Motor neuron (in vitro differentiated cells): ENCODE results near the gene MARK1. TPM values are rescaled to one million over a fixed set of nuclear protein-coding genes. Genes with fewer than 3 reads are reported as not detected.

Experiments
- ATAC-seq, 8 experiments: fragments of 200-7000 bp; cut with Tn5 transposase; replicated peaks in 6 of 8; 2 replicates each; pipeline ENCODE4 v1.8.0; 2021; ENCODE audit warnings: mild to moderate bottlenecking in 8 of 8, moderate library complexity in 8 of 8
- H3K27ac ChIP-seq, 2 donors: fragments of 250-450 bp; sonication (Bioruptor Pico); 2 replicates each; pipeline ENCODE4 v1.9.0; 2021; ENCODE audit warnings: antibody characterized with exemption in 2 of 2, mild to moderate bottlenecking in 2 of 2, moderate library complexity in 1 of 2
- H3K4me1 ChIP-seq, 2 donors: fragments of 250-450 bp; sonication (Bioruptor Pico); replicated peaks in 1 of 2; 2 replicates each; pipeline ENCODE4 v1.6.1; 2021; ENCODE audit warnings: antibody characterized with exemption in 2 of 2, mild to moderate bottlenecking in 2 of 2, moderate library complexity in 1 of 2
- H3K4me3 ChIP-seq, 5 donors: fragments of 250-450 bp; sonication (Bioruptor Pico); 2 replicates each; pipeline ENCODE4 v1.9.0; 2021; ENCODE audit warnings: antibody characterized with exemption in 5 of 5, mild to moderate bottlenecking in 5 of 5, moderate library complexity in 4 of 5
- WGBS, 10 experiments: fragments of 450-650 bp; shearing (Covaris generic); methylation state at CpG; one replicate each; pipeline ENCODE4 v1.0.0; 2022; 5-methylcytosine and 5-hydroxymethylcytosine counted together
- in situ Hi-C, 9 experiments: fragments of 400-800 bp; cut with MboI; loops; one replicate each; pipeline ENCODE4 v1.15.0; 2021; ENCODE audit warnings: low sequenced_read_pairs in 9 of 9, low pct_unique_long_range_greater_than_20kb in 2 of 9; ENCODE audit not compliant: unreplicated experiment in 9 of 9
- total RNA-seq, 8 experiments: library from RNA; unstranded; fragments of 300-600 nt; gene quantifications; 2 replicates each; pipeline versions ENCODE4 v1.2.3 to v1.2.4, GENCODE V29; 2022

Gene MARK1
- 10 to 100 TPM in 6 of 8 experiments, 1 to 10 TPM in 2; 1.3 to 38.6 (median 31.4) TPM for total RNA-seq

GRCh38 chr1:220527908-220528678 is at the start of gene MARK1:
MARK1 (plus strand) TSS chr1:220528136; CDS start chr1:220528823, 687 bp downstream.
- Histone ChIP-seq H3K4me3 (peak within 1 kb of the TSS; percentile 65 to 98 (median 90)), H3K27ac (peak within 1 kb of the TSS; percentile 85 to 92), H3K4me1 (peaks cover 10 to 31% of the 10 kb centered on the region in 2 donors)
- 0 to 6% (median 0%) methylated on average over 2 to 14 of the region's 96 CpGs; no CpG with 5 or more reads in 1 of the 10 experiments for WGBS, 10 experiments
- in situ Hi-C loops, result loop anchor here in 1 of 9 experiments (25.0 kb wide), 1 partner anchor 241 kb away; no protein-coding TSS in a partner anchor
- peak; percentile 73 to 91 (median 80) for ATAC-seq

DNA sequence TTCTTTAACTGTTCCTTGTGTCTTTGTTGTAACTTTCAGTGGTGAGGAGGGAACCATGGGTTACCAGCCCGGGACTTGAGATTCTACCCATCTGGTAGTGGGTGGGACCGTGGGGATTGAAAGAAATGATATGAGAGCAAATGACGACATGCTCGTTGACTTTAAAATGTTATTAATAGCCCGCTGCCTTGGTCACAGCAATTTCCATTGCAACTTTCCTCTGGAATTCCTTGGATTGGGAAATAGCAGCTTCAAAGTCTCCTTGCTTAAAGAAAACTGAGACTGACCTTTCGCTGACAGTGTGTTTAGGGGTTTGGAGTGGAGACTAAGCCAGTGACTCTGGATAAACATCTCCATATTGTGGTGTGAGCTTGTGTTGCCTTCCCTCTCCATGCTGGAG is 44.2 kb upstream of the MARK1 start:
- peaks cover 13 to 22% of the 10 kb centered on the region in 2 donors for H3K4me1 ChIP-seq
- no peak overlapping the region for H3K27ac ChIP-seq
- WGBS, 10 experiments, result 0 to 100% (median 83%) methylated on average over 1 to 6 of the region's 6 CpGs
- H3K4me3 ChIP-seq, result no peak overlapping the region
- ATAC-seq, result peak in 3 of 8 experiments; percentile 74 to 85 (median 75)
- in situ Hi-C loops, result no loop called here

GRCh38 chr1:220484135-220484534 is 43.8 kb upstream of the MARK1 start:
- no peak overlapping the region for H3K27ac ChIP-seq
- ATAC-seq, result peak in 1 of 8 experiments; percentile 41
- in situ Hi-C loops, result no loop called here
- H3K4me1 ChIP-seq, result peaks cover 10 to 20% of the 10 kb centered on the region in 2 donors
- no peak overlapping the region for H3K4me3 ChIP-seq

DNA sequence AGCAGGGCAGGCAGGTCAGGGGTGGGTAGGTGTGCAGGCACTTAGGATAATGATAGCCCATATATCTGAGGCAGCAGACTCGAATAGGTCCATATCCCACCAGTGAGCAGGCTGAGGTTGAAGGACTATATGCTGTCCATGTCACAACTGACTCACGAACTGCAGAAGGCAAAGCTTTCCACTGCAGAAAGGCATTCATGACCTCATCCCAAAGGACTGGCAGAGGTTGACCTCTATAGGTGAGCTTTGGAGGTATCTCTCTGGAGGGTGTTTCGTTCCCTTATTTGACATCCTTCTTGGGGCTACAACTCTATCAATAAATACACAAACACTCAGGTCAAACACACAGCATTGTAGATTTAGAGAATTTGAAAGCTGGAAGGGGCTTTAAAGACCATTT is 42.8 kb upstream of the MARK1 start:
- Histone ChIP-seq H3K27ac (no peak overlapping the region), H3K4me1 (peaks cover 10 to 18% of the 10 kb centered on the region in 2 donors), H3K4me3 (no peak overlapping the region)
- 6 to 100% (median 78%) methylated on average over 1 to 3 of the region's 3 CpGs; no CpG with 5 or more reads in 1 of the 10 experiments for WGBS, 10 experiments
- in situ Hi-C loops, result no loop called here
- ATAC-seq, result no peak

DNA sequence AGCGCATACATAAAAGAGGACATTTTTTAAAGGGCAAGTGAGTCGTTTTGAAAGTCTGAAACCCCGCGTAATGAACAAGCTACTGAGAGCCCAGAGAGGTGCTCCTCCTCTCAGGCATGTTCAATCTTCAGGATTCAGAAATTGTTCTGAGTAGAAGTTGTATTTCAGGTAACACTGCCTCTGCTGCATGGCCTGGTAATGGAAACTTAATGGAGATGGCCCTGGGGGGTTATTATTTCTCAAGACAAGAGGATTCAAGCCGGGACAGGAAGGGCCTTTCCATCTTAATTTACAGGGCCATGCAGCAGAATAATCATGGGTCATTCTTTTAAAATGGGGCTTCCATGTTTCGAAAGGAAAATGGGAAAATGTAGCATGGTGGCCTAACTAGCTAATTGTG is 42.1 kb upstream of the MARK1 start:
- Histone ChIP-seq H3K27ac (no peak overlapping the region), H3K4me1 (peaks cover 10 to 18% of the 10 kb centered on the region in 2 donors), H3K4me3 (no peak overlapping the region)
- ATAC-seq, result no peak
- 20 to 91% (median 70%) methylated on average over 2 to 6 of the region's 6 CpGs for WGBS, 10 experiments
- in situ Hi-C loops, result no loop called here

DNA sequence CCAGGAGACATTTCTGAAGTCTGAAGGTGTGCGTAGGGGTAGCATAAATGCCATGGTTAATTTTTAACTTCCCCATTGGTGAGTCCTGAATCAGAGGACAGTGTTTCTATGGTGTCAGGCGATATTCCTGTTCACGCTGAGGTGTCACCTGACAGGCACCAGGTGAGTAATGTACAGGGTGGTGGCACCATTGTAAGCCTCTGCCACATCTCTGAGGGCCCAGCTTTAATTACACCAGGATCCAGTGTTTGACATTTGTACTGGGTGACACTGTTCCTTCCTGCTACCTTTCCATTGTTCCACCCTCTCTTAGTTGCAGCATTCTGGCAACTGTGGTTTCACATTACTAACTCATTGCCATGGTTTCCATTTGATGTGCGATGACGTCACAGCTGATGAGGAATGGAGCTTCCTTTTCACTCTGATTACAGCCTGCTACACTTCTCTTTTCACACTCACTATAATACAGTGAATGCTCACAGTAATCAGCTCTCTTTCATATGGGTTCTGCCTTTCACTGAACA is 40.6 kb upstream of the MARK1 start:
- ATAC-seq, result peak; percentile 47 to 96 (median 93)
- Histone ChIP-seq H3K27ac (peak overlapping the region in 1 of 2 donors; percentile 3), H3K4me1 (peaks cover 12 to 24% of the 10 kb centered on the region in 2 donors), H3K4me3 (no peak overlapping the region)
- in situ Hi-C loops, result no loop called here
- 36 to 100% (median 67%) methylated on average over 1 to 5 of the region's 5 CpGs; no CpG with 5 or more reads in 4 of the 10 experiments for WGBS, 10 experiments

GRCh38 chr1:220491891-220492290 is 36.0 kb upstream of the MARK1 start:
- in situ Hi-C loops, result no loop called here
- whole genome bisulfite sequencing, 10 experiments, result 0 to 100% (median 69%) methylated on average over 1 to 2 of the region's 2 CpGs; no CpG with 5 or more reads in 4 of the 10 experiments
- peak in 1 of 8 experiments; percentile 11 for ATAC-seq
- no peak overlapping the region for H3K4me3 ChIP-seq
- peaks cover 12 to 26% of the 10 kb centered on the region in 2 donors for H3K4me1 ChIP-seq
- no peak overlapping the region for H3K27ac ChIP-seq

DNA sequence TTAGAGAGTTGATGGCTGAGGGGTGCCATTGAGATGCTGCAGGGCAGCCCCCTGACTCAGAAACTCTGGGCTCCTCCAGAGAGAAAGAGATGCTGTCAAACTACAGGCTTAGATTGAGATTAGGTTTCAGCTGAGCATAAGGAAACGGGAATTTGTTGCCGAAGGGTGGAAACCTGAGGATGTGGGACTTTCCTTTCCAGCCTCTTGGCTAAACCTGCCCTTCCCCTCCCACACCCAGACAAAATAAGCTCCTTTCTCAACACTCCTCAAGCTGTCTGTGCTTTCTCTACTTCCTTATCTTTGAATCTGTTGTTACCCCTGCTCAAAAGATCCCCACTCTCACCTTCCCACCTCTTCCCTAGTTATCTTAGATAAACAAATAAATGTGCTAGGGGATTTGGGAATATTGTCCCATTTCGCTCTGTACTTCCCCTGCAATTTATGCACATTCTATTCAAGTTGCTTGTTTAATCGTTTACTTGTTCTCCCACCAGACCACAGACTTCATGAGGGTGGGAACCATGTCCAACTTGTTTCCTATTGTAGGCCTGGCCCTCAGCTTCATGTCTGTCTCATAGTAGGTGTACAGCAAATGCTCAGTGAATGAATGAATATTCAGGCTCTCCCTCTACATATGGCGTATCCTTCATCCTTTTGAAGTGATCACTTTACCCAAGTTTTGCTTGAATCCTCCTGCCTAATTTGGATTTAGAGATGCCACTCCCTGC is 30.6 kb upstream of the MARK1 start:
- peak in 3 of 8 experiments; percentile 54 to 81 (median 67) for ATAC-seq
- Histone ChIP-seq H3K4me1 (peaks cover 0 to 2% of the 10 kb centered on the region in 2 donors), H3K27ac (no peak overlapping the region), H3K4me3 (no peak overlapping the region)
- in situ Hi-C loops, result no loop called here
- WGBS, 10 experiments, result 13 to 100% (median 64%) methylated on average over 1 to 5 of the region's 5 CpGs

GRCh38 chr1:220498188-220498587 is 29.7 kb upstream of the MARK1 start:
- Histone ChIP-seq H3K27ac (no peak overlapping the region), H3K4me1 (no peaks in the 10 kb centered on the region), H3K4me3 (no peak overlapping the region)
- ATAC-seq, result peak in 6 of 8 experiments; percentile 26 to 78 (median 62)
- in situ Hi-C loops, result no loop called here
- 30 to 95% (median 86%) methylated on average over 1 to 2 of the region's 2 CpGs; no CpG with 5 or more reads in 2 of the 10 experiments for WGBS, 10 experiments

DNA sequence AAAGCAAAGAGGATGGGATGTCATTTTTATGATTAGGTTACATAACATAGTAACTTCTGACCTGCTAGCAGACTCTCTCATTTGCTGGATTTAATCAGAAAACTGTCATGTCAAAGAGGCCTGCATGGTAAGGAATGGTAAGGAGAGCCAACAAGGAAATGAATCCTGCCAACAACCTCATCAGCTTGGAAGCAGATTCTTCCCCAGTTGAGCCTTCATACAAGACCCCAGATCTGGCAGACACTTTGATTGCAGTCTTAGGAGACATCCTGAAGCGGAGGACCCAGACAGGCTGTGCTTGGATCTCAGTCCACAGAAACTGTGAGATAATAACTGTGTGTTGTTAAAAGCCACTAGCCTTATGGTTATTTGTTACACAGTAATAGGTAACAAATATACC is 27.6 kb upstream of the MARK1 start:
- ATAC-seq, result no peak
- H3K4me3 ChIP-seq, result no peak overlapping the region
- in situ Hi-C loops, result no loop called here
- peaks cover 0 to 3% of the 10 kb centered on the region in 2 donors for H3K4me1 ChIP-seq
- 83 to 100% (median 100%) methylated on average over 1 of the region's 1 CpG; no CpG with 5 or more reads in 4 of the 10 experiments for WGBS, 10 experiments
- H3K27ac ChIP-seq, result no peak overlapping the region

DNA sequence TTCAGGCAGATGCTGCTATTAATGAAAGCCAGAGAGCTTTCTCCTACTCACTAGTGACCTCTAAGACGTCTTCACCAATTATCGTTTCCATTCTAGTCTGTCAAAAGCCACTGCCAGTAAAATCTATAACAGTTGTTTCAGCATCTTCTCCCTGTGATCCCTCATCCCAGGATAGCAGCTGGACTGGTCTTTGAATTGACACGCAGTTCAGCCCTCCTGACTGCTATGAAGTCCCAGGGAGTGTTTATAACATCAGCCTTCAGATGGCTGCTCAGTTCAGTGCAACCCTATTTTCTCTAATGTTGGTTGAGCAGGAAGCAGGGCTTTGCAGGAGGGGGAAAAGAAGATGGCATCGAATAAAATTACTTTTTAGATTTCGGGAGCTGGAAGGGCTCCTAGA is 23.6 kb upstream of the MARK1 start:
- Histone ChIP-seq H3K4me1 (peaks cover 0 to 3% of the 10 kb centered on the region in 2 donors), H3K27ac (no peak overlapping the region), H3K4me3 (no peak overlapping the region)
- peak in 3 of 8 experiments; percentile 44 to 58 (median 54) for ATAC-seq
- WGBS, 10 experiments, result 29 to 86% (median 79%) methylated on average over 1 to 5 of the region's 5 CpGs; no CpG with 5 or more reads in 2 of the 10 experiments
- in situ Hi-C loops, result no loop called here

DNA sequence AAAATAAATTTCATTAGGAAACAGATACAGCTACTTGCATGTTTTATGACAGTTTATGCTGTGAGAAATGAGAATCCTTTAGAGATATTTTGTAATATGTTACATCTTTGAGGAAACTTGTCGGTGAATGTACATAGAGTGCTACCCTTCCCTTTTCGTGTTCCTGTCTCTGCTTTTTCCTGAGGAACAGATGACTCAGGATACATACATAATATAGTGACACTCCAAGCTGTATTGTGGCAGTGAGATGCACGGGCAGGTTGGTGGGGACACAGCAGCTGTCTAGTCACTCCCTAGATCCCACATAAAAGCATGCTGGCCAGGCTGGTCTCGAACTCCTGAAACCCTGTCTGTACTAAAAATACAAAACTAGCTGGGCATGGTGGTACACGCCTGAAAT is 20.9 kb upstream of the MARK1 start:
- 0 to 100% (median 82%) methylated on average over 1 to 5 of the region's 5 CpGs; no CpG with 5 or more reads in 1 of the 10 experiments for WGBS, 10 experiments
- in situ Hi-C loops, result no loop called here

GRCh38 chr1:220511179-220511578 is 16.8 kb upstream of the MARK1 start:
- in situ Hi-C loops, result no loop called here
- ATAC-seq, result peak; percentile 43 to 96 (median 65)
- no peak overlapping the region for H3K27ac ChIP-seq
- no peak overlapping the region for H3K4me3 ChIP-seq
- 21 to 100% (median 73%) methylated on average over 2 to 4 of the region's 4 CpGs; no CpG with 5 or more reads in 1 of the 10 experiments for WGBS, 10 experiments
- H3K4me1 ChIP-seq, result peaks cover 0 to under 1% of the 10 kb centered on the region in 2 donors

More for the DNA sequence above, 20.9 kb upstream of the MARK1 start:
- H3K4me1 ChIP-seq, result peaks cover 0 to 3% of the 10 kb centered on the region in 2 donors
- no peak overlapping the region for H3K4me3 ChIP-seq
- peak in 4 of 8 experiments; percentile 35 to 87 (median 60) for ATAC-seq
- no peak overlapping the region for H3K27ac ChIP-seq
